G401 (cell line): ENCODE data around the gene CACNA1I. TPM values are rescaled to one million over a fixed set of nuclear protein-coding genes. Genes with fewer than 3 reads are reported as not detected.

Source experiments
- DNase-seq: peaks from one replicate; pipeline ENCODE4 v3.0.0-alpha.2; 2015; ENCODE audit warnings: low spot score
- in situ Hi-C: cut with HindIII; loops from 2 replicates; pipeline ENCODE4 v1.10.0; 2016; ENCODE audit warnings: low sequenced_read_pairs, mixed read lengths
- total RNA-seq: library from RNA; depleted of rRNA; stranded (reverse); fragments of >200 nt; shearing (Covaris generic); gene quantifications from 2 replicates; pipeline ENCODE4 v1.2.3, GENCODE V29; 2014

Gene CACNA1I
- total RNA-seq, 1 experiment from 2014 or later: 0.10 TPM

DNA sequence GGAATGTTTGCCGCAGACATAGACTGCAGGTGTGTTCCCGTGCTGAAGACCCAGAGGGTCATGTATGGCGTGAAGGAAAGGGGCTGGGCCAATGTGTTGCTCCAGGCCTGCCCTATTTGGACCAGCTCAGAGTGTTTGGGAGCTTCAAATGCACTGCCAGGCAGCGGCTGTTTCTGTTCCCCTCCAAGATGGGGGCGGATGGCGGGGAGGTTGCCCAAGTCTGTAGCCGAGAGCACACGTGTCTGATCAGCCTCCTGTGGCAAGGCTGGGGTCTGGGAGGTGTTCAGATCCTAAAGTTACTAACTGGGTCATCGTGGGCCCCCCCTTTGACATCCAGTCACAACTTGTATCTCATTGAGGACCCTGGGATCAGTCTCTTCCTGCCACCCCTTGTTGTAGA, 45.5 kb downstream of the CACNA1I start:
- in situ Hi-C loops: no loop called here
- no peak for DNase-seq

DNA sequence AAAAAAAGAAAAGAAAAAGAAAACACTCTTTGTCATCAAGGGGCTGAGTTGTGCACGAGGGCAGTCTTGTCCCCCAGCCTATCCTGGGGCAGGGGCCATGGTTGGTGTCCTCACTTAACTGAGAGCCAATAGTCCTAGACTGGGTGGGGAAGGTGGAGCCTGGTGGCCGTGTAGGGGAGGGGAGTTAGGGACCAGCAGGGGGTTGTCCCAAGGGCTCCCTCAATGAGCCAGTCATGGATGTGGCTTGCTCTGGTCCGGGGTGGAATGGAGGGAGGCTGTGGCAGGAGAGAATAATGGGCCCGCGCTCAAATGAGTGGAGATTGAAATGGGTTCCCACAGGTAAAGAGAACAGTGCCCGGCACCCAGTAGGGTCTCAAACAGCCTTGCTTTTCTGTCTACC, 46.2 kb downstream of the CACNA1I start:
- DNase-seq: no peak
- in situ Hi-C loops: no loop called here

DNA sequence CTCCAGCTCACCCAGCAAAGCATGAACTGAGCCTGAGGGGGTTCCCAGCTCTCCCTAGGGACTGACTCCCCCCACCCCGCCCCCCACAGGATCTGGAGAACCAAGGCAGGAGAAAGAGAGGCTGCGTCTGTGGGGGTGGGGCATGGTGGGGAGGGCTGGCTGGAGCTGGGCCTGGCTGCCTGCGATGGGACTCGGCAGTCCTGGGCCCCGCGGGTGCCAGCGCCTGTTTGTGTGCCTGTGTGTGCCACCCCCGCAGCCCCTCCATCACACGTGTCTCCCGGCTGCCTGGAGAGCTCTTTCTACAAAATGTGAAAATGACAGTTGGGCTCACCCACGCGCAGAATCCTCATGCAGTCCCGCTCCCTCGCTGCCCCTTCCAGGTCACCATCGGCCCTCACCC, 46.8 kb downstream of the CACNA1I start:
- DNase-seq: no peak
- in situ Hi-C loops: no loop called here

DNA sequence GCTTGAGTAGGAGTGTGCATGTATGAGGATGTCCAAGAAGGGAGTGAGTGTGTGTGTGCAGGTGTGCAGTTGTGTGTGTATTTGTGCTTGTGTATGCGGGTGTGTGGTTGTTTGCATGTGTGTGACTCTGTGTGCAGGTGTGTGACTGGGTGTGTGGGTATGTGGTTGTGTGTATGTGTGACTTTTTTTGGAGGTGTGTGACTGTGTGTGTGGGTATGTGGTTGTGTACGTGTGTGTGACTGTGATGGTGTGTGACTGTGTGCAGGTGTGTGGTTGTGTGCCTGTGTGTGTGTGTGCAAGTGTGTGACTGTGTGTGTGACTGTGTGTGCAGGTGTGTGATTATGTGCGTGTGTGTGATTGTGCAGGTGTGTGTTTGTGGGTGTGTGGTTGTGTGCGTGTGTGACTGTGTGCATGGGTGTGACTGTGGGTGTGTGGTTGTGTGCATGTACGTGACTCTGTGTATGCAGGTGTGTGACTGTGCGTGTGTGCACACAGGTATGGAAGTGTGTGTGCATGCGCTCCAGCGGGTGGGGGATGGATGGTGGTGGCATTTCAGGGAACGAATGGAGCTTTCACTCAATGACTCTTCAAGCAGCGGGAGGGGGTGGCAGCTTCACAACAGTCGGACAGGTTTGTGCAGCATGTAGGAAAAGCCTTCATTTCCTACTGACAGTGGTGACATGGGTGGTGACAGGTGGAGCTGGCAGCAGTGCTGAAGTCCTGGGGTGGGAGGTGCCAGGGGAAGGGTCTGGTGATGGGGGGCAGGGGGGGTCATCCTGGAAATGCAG, 47.6 kb downstream of the CACNA1I start:
- DNase-seq: no peak
- in situ Hi-C loops: no loop called here

GRCh38 chr22:39618996-39619530, 48.5 kb downstream of the CACNA1I start:
- in situ Hi-C loops: no loop called here
- no peak for DNase-seq

GRCh38 chr22:39620924-39621690, 50.6 kb downstream of the CACNA1I start:
- in situ Hi-C loops: no loop called here
- DNase-seq: no peak

GRCh38 chr22:39621826-39622225, 51.3 kb downstream of the CACNA1I start:
- in situ Hi-C loops: no loop called here
- DNase-seq: no peak

- DNase-seq: no peak
- in situ Hi-C loops: no loop called here
These were observed 52.4 kb downstream of the CACNA1I start for GRCh38 chr22:39622881-39623367.

- in situ Hi-C loops: no loop called here
- DNase-seq: no peak
These were observed 53.3 kb downstream of the CACNA1I start for GRCh38 chr22:39623603-39624500.

DNA sequence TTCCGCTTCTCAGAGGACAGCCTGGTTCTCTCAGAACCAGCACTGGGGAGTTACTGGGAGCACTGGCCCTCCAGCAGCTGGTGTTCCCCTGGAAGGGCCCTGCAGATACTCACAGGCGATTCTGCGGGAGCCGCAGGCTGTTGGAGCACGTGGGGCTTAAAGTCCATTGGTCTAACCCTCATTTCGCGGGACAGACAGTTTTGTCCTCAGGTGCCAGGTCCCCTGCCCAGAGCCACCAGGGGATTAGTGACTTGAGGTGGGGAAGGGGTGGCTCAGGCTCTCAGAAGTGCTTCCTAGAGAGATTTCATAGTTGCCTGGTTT, 53.9 kb downstream of the CACNA1I start:
- DNase-seq: no peak
- in situ Hi-C loops: no loop called here

GRCh38 chr22:39625569-39626537, 55.3 kb downstream of the CACNA1I start:
- in situ Hi-C loops: no loop called here
- no peak for DNase-seq

DNA sequence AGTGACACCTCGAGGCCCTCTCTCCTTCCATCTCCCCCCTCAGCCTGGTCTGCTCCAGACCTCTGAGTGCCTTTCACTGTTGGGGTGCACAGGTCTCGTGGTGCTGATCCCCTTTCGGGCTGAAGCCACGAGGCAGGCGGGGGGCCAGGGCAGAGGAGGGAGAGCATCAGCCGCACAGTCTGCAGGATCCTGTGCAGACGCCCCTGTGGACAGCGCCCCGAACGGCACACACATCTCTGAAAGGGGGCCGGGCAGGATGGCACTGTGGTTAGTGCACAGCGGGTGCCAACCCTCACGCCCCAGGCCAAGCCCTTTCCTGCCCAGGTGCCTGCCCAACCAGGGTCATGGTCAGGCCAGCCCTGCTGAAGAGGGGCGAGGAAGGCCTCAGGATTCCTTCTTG, 56.7 kb downstream of the CACNA1I start:
- DNase-seq: no peak
- in situ Hi-C loops: no loop called here

GRCh38 chr22:39627865-39628562, 57.5 kb downstream of the CACNA1I start:
- in situ Hi-C loops: no loop called here
- no peak for DNase-seq

DNA sequence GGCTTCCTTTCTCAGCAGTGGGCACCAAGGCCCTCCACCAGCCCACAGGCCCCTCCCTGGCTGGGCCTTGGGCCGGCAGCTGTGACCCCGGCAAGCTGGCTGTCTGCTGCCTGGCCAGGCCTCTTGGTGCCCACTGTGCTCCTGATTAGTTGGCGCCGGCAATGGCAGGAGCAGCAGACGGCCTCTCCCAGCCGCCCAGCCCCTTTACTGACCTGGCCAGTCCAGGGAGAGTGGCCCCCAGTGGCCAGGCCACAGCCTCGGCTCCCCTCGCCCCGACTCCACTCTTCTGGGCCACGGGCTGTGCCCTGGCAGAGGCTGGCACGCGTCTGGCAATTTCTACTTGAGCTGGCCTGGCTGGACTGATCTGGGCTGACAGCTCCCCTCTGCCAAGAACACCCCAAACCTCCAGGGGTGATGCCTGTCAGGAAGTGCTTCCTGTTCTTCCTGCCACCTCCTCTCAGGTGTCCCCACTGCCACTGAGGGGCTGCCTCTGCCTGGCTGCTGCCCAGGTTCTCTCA, 58.1 kb downstream of the CACNA1I start:
- in situ Hi-C loops: no loop called here
- peak; percentile 73 for DNase-seq

- in situ Hi-C loops: no loop called here
- DNase-seq: no peak
These were observed 59.3 kb downstream of the CACNA1I start for GRCh38 chr22:39629851-39630250.

- DNase-seq: no peak
- in situ Hi-C loops: no loop called here
These were observed 60.2 kb downstream of the CACNA1I start for GRCh38 chr22:39630721-39631120.

- in situ Hi-C loops: no loop called here
- no peak for DNase-seq
These were observed 61.1 kb downstream of the CACNA1I start for GRCh38 chr22:39631381-39632286.
